GM21576 (cell line): ENCODE measurements around the gene HOXA6.

Experiments
- ATAC-seq: cut with Tn5 transposase; IDR thresholded peaks from one replicate; pipeline ENCODE4 v1.9.1; 2021; ENCODE audit warnings: mild to moderate bottlenecking, moderate library complexity; ENCODE audit not compliant: unreplicated experiment

Gene HOXA6

DNA sequence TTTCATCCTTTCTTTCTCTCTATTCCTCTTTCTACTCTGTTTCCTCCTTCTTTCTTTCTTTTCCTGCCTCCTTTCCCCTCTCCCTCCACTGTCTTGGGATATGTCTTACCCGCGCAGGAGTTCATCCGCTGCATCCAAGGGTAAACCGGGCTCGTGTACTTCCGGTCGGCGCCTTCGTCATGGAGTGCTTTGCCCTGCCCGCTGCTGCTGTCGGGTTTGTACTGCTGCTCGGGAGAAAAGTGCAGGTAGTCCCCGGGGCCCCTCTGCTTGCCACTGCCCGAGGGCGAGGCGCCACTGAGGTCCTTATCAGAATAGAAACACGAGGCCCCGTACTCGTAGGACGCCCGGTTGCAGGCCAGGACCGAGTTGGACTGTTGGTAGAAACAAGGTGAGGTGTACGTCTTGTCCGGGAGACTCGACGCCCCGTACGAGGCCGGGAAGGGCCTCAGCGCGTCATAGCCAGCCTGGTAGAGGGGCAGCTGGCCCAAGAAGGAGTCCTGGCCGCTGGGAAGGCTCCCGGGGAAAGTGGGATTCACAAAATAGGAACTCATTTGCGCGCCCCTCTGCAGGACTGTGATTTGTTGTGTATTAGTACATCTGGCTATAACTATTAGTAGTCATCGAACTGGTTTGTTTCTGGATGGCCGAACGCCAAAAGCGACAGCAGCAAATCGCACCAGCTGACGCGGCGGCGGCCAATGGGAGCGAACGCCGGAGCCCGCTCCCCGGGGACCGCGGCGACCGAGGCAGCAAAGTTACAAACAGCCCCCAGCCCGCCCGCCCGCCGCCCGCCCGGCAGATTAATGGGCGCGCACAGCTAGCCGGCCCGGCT, at the start of gene HOXA6:
Gene HOXA6, minus strand, starts transcription at position 576 of the 832 bp plus-strand sequence. Its CDS starts 25 bp downstream, at position 551.
- no peak for ATAC-seq

GRCh38 chr7:27196287-27196767, 48.8 kb upstream of the HOXA6 start:
- no peak for ATAC-seq

DNA sequence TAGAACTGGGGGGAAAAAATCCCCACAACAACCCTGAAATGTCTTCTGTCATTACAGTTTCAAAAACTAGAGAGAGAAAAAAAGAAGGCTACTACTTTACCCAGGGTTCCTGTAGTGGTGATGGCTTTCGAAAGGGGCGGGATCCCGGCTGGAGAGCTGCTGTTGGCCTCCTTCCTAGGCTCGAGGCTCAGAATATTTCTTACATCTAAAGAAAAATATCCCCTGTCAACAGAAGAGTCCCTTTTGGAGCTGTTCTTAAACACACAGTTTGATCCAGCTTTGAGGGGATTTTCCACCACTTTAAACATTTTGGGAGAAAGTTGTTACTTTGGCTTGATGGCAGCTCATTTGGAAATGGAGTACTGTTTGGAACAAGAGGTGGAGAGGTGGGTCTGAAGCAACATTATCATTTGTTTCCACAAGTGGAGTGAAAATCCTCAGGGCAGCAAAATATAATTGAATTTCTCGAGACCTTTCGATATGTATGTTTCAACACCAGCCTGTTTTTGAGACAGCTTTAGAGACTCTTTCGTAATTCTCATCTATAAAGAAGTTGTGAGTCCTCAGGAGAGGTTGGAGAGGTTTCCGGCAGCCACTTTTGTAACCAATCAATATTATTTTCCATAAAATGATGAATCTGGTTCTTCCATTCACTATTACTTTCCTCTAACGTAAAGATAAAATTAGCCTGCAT, 47.3 kb upstream of the HOXA6 start:
- ATAC-seq = no peak

DNA sequence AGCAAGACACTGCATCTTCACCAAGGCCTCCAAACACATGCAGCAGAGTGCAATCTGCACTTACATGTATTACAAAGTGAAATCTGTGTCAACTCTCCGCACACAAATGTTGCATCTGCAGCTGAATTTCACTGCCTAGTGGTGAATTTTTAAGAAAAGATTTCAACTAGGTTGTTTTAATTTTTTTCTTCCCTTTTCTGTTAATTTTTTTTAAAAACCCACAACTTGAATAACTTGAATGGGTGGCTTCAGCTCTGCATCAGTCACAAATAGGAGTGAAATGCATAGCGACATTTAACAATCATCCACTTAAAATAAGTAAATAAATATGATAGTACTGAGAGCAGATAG, 46.4 kb upstream of the HOXA6 start:
- ATAC-seq = no peak

GRCh38 chr7:27193335-27194001, 45.9 kb upstream of the HOXA6 start:
- no peak for ATAC-seq

DNA sequence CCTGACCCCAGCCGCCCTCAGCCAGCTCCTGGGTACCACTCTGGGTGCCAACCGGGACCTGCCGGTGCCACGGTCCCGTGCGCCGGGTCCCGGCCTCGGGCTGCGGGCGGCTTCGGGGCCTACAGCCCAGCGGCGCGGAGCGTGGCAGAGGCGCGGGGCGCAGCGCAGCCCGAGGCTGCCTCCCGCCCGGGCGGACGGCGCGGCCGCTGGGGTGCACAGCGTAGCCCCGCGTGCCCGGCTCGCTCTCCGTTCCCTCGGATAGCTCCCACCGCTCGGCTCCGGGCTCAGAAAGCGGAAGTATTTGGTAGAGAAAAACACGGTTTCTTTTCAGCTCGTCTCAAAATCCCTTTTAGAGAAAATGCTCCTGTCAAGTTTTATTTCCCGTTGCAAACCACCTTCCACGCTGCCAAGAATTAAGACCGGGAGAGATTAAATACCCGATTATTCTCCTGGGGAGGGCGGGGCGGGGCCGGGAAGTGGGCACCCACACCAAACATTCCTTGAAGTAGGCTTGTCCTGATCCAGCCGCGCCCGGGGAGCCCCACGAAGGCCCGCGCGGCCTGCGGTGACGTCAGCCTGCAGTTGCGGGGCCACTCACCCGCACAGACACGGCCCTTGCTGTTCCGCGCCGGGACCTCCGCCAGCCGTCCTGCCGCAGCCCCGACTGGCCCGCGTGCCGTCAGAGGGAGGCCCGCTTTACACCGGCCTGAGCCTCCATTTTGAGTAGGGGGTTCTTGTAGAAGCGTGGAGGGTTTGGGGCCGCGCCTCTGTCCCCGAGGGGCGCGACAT, 45.2 kb upstream of the HOXA6 start:
- no peak for ATAC-seq

- ATAC-seq = no peak
Measured at GRCh38 chr7:27191833-27192545, 44.4 kb upstream of the HOXA6 start.

DNA sequence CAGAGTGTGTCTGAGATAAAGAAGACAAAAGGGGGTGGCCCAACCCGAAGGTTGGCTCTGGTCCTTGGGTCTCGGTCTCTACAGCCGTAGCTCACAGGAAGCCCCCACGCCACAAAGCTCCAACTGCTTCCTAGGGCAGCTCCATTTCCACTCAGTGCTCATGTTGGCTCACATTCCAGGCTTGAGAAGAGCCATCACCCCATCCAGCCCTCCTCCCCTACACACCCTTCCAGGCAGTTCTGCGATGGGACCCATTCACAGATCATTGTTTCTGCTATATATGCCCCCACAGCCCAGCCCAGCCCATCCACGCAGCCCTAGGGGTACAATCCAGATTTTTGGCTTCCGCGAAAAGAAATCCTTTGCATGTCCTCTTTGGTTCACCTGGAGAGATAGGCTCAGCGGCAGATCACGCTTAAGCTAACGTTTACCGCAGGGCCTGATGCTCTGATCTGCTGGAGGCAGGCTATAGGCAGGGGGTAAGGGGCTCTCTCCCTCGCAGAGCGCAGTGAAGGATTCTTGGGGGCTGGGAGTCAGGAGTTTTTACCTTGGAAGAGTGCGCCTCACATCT, 43.7 kb upstream of the HOXA6 start:
- no peak for ATAC-seq

DNA sequence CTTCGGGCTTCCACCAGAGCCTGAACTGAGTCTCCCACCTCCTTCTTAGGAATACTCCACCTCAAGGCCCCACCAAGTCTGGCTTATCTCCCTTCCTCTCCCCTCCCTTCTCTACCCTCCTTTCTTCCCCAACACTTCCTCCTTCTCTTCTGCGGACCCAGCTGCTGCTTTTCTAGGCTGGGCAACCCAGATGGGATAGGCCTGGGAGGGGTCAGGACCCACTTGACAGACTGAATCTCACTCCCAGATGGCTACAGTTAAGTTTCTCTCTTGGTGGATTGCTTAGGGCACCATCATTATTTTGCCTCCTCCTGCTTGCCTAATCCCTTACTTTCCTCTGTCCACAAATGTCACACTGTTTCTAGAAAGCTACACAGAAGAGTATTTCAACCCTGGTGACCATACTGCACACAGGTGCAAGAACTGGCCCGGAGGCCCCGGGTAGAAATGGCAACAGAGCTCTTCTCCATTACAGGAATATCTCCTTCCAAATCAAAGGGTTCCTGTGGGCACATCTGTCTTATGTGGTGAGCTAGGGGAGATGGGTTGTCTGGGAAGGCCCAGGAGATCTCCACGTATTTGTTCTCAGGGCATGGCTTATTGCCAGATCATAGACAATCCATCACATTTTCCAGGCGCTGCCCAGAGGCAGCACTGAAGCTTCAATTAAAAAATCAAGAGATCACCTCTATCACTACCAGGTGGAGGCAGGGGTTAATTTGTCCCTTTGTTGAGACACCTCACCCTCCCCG, 42.6 kb upstream of the HOXA6 start:
- ATAC-seq = no peak

DNA sequence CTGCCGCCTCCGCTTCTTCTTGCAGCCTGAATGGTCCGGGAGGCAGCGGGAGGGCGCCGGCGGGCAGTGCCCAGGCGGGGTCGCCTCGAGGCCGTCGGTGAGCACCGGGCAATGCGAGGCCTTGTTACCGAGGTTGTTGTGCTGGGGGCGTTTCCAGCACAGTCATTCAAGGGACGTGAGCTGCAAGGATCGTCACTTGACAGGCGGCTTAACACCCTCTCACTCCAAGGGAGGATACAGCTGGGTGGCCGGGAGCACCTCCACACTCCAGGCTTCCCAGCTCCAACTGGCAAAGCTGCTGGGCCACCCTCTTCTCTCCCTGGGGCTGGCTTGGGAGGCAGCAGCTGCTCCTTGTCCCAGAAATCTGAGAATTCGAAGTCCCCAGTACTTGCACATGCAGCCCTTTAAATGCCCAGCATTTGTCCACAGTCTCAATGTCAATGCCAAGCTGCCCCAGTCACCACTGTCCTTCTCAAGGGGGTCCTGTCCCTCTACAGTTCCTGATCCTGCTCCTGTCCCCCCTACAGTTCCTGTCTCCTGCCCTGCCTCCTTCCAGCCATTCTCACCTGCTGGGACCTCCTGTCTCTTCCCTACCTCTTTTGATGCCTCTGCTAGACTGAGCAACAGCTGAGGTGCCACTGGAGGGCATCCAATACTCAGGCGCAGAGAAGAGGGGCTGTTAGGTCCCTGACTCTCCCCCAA, 41.9 kb upstream of the HOXA6 start:
- ATAC-seq = no peak

DNA sequence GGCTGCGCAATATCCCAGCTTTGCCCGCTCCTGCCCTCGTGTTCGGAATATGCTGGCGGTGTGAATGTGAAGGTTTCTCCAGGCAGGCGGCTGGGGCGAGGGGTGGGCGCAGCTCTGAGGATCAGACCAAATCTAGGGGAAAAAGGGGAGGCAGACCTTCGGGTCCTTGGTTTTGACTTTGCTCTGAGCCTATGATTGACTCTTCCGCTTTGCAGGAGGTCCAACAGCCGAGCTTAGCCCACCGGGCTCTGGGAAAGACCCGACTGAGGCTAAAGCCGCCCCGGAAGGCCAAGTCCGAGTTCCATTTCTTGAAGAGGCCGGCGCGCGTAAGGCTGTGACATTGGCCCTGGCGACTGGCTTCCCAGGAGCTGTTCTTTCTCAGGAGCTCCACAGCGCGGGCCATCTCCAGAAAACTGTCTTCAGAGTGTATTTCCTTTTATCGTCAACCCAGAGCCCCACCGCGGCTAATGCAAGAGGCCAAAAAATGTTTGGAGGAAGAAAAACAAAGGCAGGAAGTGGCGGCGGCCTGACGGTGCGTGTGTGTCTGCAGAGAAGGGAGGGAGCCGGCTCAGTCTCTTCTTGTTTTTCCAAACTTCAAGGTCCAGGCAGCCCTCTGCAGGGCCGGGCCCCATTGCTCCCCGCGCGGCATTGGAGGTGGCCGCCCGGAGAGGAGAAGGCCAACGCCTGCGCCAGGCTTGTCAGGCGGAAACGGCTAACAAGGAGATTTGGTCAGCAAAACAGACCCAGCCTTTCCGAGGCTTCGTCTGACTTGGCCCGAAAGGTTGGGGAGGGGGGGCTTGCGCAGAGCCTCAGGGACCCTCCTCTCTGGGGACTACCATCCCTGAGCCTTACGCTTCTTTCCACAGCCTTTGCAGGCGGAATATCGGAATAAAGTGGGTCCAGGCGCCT, 41.1 kb upstream of the HOXA6 start:
- ATAC-seq = no peak

DNA sequence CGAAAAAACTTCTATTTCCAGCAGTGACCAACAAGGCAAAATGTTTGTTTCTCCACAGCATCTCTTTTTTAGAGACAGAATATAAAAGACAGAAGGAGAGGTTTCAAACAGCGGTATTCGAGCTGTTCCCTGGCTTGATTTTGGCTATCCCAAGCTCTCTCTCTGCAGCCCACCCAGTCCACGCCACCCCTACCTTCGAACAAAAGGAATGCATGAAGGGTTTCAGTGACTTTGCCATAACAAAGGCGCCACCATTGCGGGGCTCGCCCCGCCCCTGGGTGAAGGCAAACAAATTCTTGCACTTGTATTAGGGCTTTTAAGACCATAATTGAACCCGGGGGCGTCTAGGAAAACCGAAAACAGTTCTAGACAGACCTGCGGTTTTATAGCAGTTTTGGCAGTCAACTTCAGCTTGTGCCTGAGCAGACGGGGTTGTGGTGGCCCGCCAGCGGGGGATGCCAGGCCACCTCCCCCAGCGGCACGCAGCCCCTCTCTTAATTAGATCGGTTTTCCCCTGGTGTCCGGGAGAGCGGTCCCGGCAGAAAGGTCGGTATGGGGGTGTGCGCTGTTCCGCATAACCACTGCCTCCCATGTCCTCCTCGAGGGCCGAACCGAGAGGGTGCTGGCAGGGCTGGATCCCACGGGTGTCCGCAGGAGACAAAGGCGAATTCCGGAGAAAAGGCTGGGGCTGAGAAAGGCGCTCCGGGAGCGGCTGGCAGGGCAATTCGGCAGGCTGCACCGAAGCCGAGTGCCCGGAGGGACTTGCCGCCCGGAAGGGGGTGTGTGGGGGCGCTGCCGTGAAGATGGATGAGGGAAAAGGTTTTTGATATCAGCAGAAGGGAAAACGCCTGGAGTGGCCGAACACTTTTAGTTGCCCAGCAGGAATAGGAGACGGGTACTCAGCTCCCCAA, 40.2 kb upstream of the HOXA6 start:
- ATAC-seq = no peak

- ATAC-seq = no peak
Measured at GRCh38 chr7:27186668-27187474, 39.3 kb upstream of the HOXA6 start.

GRCh38 chr7:27185854-27186667, 38.5 kb upstream of the HOXA6 start:
- ATAC-seq = no peak
